Germinal center (tissue), 1 donor: ENCODE data around the gene NSUN6.
"Not testable (repeated sequence)": the region's sequence is repeated elsewhere in the genome, so short reads cannot be mapped to it uniquely, and the experiment has no call there.

Experiments
- DNase-seq: peaks from one replicate; pipeline ENCODE4 v3.0.0; 2012; ENCODE audit warnings: mixed read lengths, low spot score

NSUN6 gene

DNA sequence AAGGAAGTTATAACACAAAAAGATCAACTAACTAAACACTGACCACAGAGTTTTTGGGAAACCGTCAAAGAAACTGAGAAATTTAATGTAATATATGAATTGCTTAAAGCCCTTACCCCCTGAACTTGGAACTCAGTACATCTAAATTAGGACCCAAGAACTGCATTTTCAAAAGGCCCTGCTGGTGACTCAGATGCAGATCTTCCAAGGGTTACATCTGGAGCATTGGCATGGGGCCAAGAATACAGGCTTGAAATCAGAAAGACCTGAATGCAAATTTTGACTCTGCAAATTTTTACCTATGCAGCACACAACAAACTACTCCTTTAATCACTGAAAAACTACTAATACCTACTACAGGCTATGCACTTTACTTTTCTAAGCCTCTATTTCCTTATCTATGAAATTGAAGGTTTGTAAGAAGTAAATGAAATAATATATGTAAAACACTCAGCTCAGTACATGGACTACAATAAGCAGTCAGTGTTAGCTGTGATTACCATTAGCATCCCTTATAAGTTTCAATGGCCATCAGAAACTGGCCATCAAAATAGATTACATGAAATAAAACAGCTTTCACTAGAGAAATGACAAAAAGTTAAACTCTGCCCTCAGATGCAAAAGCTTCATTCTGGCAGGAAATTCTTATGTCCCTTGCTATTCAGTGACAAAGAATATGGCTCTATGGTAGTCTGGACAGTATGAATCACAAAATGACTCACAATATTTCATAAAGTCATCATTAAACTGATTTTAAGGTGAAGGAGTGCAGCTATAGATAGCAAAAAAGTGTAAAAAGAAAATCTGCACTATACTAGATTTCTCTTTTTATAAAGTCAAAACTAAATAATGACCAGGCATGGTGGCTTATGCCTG, 43.6 kb downstream of the NSUN6 start:
- no peak for DNase-seq

DNA sequence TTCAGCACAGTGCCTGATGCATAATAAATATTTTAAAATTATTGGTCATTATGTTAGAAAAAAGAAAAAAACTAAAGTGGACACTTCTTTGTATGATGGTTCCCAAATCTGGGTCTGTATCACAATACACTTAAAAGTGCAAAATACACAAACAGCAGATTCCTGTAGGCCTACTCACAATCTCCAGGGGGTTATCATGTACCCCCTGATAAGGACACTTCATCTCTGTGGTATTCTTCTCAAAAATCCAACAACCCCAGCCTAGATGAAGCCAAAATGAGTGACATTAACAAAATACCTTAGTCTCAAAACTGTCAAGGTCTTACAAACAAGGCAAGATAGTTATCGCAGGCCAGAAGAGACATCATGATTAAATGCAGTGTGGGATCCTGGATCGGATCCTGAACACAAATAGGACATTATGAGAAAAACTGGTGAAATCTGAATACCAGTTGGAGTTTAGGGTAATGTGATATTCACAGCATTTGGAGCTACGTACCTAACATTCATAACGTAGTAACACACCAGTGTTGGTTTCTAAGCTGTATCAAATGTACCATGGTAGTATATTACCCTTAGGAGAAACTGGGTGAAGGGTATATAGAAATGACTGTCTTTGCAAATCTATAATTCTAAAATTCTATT, 45.2 kb downstream of the NSUN6 start:
- DNase-seq: no peak

DNA sequence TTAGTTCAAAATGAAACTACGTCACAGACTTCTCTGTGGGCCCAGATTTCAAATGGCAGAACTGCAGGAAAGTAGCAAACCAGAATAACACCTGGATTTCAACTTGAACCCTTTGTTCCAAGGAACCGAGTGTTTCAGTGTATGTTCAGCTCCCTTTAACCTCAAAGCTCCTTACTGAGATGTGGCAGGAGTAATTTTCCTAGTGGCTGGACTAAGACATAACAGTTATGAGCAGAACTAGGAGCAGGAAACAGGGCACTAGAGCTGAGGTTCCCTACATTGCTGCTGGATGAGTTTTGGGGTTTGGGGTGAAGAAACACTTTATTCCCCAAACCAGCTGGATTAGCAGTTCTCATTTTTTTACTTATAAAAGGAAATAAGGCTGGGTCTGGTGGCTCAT, 50.1 kb downstream of the NSUN6 start:
- DNase-seq: no peak

DNA sequence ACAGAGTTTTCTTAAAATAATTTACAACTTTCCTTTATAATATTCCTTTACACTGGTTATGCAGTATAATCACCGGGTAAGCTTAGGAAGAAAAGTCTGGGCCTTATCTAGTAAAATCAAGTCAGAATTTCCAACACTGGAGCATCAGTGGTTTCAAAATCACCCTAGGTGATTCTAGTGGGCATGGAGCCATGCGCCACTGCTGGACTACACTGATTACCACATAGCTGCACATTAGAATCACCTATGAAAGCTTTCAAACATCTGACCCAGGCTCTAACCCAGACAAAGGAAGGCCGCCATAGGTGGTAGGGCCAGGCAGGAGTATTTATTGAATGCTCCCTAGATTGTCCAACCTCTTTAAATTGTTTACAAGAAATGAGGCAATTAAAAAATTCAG, 52.0 kb downstream of the NSUN6 start:
- DNase-seq: no peak

DNA sequence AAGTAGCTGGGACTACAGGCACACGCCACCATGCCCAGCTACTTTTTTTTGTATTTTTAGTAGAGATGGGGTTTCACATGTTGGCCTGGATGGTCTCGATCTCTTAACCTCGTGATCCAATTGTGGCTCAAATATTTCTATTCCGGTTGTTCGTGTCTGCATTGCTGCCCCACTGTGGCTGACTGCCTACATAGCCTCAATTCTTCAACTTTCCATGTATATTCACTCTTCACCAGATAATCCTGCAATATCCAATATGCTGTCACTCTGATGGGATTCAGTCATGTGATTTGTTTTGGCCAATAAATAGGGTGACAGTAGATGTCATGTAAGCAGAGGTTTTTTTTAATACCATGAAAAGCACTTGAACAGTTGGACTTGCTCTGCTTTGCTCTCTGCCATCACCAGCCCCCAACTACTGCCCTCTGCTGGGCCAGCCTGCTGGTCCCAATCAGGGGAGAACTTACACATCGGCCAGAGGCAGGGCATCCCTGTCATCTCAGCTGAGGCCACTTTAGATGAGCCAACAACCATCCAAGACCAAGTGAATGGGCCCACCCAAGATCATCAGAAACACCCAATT, 56.7 kb downstream of the NSUN6 start:
- DNase-seq: no peak

DNA sequence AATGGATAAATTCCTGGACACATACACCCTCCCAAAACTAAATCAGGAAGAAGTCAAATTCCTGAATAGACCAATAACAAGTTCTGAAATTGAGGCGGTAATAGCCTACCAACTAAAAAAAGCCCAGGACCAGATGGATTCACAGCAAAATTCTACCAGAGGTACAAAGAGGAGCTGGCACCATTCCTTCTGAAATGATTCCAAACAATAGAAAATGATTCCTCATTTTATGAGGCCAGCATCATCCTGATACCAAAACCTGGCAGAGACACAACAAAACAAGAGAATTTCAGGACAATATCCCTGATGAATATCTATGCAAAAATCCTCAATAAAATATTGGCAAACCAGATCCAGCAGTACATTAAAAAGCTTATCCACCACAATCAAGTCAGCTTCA, 60.2 kb downstream of the NSUN6 start:
- not testable (repeated sequence) for DNase-seq

DNA sequence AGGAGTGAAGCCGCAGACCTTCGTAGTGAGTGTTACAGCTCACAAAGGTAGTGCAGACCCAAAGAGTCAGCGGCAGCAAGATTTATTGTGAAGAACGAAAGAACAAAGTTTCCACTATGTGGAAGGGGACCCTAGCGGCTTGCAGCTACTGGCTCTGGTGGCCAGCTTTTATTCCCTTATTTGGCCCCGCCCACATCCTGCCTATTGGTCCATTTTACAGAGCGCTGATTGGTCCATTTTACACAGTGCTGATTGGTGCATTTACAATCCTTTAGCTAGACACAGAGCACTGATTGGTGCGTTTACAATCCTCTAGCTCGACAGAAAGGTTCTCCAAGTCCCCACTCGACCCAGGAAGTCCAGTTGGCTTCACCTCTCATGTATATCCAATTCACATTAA, 64.8 kb downstream of the NSUN6 start:
- not testable (repeated sequence) for DNase-seq

DNA sequence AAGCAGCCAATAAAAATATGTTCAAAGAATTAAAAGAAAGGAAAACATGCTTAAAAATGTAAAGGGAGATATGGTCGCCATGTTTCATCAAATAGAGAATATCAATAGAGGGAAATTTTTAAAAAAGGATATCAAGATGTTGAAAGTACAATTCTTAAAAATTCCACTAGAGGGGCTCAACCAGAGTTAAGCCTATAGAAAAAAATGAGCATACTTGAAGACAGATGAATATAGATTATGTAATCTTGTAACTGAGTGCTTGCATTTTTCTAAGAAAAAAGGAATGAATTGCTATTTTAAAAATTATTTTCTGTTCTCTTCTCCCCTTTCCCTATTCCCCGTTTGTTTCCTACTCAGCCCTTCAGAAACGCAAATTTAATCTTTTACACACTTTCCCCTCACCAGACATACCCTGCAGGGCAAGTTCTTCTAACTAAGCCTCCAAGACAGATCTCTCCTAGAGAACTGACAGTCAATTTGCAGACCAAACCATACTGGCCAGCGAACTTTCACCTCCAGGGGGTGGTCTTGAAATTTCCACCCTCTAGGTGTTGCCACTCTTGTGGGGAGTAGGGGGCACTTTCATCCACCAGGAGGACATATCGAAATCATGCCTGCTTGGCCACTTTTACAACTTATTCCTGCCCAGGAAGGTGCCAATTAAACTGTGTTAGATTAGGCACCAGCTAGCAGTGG, 67.7 kb downstream of the NSUN6 start:
- DNase-seq: no peak

DNA sequence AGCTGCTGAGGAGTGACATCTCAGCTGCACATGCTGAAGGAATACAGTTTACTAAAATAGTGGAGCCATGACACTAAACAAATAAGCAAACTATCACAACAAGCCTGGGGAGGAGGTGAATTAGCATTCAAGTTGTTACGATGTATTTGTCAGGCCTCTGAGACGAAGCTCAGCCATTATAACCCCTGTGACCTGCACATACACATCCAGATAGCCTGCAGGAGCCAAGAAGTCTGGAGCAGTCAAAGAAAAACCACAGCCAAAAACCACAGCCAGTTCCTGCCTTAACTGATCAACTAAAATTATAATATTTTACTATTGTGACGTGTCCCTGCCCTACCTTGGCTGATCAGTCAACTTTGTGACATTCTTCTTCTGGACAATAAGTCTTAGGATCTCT, 68.6 kb downstream of the NSUN6 start:
- no peak for DNase-seq

DNA sequence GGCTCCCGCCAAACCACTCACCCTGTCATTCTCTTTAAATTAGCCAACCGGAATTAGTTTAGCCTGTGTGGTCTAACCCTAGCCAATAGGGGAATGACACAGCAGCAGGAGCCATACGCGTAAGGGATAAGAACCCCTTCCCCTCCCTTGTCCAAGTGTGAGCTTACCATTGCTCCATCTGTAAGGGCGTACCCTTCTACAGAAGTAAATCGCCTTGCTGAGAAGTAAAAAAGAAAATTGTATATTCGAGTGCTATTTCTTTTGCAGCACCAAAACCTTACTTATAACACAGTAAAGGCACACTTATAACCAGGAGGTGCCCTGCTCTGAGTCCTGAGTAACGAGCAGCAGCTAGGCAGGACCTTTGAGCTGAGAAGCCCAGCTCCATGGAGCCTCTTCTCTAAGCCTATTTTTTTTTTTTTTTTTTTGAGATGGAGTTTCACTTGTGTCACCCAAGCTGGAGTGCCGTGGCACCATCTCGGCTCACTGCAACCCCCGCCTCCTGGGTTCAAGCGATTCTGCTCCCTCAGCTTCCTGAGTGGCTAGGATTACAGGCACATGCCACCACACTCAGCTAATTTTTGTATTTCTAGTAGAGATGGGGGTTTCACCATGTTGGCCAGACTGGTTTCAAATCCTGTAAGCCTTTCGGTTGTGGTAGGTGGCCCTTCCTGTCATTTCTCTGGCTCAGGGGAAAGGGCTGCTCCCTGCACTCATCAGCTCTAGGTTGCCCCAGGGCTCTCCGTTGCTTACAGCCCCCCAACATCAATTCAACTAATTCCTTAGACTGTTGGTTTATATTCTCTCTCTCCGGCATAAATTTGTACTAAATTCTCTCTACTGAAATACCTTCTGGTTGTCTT, 73.3 kb downstream of the NSUN6 start:
- no peak for DNase-seq

DNA sequence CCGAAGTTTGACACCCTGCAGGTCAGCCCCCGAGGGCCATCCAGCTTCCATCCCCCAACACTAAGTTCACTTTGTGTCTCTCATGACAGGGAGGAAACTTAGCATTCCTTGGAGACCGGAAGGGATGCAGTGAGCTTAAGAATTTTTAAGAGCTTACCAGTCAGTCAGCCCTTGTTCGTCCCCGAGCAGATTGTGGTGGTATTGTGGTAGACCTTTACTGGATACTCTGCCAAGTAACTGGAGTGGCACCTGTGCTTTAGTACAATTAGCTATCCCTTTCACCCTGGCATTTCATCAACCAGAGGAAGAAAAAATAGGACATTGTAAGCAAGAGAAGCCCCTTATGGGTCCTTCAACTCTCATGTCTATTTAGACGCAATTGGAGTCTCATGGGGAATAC, 74.8 kb downstream of the NSUN6 start:
- no peak for DNase-seq

DNA sequence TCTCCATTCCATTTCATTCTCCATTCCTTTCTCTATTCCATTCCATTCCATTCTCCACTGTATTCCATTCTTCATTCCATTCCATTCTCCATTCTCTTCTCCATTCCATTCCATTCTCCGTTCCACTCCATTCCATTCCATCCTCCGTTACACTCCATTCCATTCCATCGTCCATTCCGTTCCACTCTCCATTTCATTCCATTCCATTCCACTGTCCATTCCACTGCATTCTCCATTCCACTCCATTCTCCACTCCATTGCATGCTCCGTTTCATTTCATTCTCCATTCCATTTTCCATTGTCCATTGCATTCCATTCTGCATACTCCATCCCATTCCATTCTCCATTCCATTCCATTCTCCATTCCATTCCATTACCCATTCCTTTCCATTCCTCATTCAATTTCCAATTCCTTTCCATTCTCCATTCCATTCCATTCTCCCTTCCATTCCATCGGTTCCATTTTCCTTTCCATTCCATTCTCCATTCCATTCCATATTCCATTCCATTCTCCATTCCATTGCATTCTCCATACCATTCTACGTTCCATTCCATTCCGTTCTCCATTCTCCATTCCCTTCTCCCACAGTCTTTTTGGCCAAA, 78.3 kb downstream of the NSUN6 start:
- DNase-seq: no peak

DNA sequence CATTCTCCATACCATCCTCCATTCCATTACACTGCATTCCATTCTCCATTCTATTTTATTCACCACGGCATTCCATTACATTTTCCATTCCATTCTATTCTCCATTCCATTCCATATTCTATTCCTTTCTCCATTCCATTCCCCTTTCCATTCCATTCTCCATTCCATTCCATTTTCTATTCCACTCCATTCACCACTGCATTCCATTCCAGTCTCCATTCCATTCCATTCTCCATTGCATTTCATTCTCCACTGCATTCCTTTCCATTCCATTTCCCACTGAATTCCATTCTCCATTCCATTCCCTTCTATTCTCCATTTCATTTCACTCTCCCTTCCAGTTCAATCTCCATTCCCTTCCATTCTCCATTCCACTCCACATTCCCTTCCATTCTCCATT, 79.6 kb downstream of the NSUN6 start:
- DNase-seq: no peak

DNA sequence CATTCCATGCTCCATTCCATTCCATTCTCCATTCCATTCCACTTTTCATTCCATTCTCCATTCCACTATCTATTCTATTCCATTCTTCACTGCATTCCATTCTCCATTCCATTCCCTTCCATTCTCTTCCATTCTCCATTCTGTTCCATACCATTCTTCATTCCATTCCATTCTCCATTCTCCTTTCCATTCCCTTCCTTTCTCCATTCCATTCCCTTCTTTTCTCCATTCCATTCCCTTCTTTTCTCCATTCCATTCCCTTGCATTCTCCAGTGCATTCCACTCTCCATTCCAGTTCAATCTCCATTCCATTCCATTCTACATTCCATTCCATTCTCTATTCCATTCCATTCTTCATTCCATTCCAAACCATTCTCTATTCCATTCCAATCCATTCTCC, 80.3 kb downstream of the NSUN6 start:
- DNase-seq: no peak

DNA sequence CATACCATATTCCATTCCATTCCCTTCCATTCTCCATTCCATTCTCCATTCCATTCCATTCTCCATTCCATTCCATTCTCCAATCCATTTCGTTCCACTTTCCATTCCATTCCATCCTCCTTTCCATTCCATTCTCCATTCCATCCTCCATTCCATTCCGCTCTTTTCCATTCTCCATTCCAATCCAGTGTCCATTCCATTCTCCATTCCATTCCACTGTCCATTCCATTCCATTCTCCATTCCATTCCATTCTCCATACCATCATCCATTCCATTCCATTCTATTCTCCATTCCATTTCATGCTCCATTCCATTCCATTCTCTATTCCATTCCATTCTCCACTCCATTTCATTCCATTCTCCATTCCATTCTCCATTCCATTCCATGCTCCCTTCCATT, 81.0 kb downstream of the NSUN6 start:
- not testable (repeated sequence) for DNase-seq

DNA sequence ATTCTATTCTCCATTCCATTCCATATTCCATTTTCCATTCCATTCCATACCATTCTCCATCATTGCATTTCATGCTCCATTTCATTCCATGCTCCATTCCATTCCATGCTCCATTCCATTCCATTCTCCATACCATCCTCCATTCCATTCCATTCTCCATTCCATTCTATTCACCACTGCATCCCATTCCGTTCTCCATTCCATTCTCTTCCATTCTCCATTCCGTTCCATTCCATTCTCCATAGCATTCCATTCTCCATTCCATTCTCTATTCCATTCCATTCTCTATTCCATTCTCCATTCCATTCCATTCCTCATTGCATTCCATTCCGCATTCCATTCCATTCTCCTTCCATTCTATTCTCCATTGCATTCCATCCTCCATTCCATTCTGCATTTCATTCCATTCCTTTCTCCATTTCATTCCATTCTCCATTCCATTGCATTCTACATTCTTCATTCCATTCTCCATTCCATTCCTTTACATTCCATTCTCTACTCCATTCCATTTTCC, 84.0 kb downstream of the NSUN6 start:
- DNase-seq: no peak

DNA sequence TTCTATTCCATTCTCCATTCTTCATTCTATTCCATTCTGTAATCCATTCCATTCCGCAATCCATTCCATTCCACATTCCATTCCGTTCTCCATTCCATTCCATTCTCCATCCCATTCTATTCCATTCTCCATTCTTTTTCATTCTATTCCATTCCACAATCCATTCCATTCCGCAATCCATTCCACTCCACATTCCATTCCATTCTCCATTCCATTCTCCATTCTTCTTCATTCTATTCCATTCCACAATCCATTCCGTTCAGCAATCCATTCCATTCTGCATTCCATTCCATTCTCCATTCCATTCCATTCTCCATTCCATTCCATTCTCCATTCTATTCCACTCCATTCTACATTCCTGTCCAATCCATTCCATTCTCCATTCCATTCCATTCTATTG, 85.2 kb downstream of the NSUN6 start:
- no peak for DNase-seq

DNA sequence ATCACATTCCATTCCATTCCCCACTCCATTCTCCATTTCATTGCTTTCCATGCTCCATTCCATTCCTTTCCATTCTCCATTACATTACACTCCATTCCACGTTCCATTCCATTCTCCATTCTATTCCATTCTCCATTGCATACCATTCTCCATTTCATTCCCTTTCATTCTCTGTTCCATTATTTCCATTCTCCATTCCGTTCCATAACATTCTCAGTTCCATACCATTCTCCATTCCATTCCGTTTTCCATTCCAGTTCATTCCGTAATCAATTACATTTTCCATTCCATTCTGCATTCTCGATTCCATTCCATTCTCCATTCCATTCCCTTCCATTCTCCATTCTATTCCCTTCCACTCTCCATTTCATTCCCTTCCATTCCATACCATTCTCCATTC, 86.4 kb downstream of the NSUN6 start:
- no peak for DNase-seq

DNA sequence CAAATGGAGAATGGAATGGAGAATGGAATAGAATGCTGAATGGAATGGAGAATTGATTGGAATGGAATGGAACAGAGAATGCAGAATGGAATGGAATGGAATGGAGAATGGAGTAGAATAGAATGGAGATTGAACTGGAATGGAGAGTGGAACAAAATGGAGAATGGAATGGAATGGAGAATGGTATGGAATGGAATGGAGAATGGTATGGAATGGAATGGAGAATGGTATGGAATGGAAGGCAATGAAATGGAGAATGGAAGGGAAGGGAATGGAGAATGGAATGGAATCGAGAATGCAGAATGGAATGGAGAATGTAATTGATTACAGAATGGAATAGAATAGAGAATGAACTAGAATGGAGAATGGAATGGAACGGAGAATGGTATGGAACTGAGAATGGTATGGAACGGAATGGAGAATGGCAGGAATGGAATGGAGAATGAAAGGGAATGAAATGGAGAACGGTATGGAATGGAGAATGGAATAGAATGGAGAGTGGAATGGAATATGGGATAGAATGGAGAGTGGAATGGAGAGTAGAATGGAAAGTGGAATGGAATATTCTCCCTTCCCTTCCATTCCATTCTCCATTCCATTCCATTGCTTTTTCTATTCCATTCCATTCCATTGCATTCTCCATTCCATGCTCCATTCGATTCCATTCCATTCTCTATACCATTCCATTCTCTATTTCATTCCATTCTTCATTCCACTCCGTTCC, 88.2 kb downstream of the NSUN6 start:
- no peak for DNase-seq

DNA sequence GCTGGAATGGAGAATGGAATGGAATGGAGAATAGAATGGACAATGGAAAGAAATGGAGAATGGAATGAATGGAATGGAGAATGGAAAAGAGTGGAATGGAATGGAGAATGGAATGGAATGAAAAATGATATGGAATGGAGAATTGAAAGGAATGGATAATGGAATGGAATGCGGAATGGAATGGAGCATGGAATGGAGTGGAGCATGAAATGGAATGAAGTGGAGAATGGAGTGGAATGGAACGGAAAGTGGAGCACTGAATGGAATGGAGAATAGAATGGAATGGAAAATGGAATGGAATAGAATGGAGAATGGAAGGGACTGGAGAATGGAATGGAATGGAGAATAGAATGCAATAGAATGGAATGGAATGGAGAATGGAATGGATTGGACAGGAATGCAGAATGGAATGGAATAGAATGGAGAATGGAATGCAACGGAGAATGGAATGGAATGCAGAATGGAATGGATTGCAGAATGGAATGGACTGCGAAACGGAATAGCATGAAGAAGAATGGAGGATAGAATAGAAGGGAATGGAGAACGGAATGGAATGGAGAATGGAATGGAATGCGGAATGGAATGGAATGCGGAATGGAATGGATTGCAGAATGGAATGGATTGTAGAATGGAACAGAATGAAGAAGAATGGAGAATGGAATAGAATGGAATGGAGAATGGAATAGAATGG, 89.4 kb downstream of the NSUN6 start:
- no peak for DNase-seq
